ENCODE results near the gene C15orf62.

DNA sequence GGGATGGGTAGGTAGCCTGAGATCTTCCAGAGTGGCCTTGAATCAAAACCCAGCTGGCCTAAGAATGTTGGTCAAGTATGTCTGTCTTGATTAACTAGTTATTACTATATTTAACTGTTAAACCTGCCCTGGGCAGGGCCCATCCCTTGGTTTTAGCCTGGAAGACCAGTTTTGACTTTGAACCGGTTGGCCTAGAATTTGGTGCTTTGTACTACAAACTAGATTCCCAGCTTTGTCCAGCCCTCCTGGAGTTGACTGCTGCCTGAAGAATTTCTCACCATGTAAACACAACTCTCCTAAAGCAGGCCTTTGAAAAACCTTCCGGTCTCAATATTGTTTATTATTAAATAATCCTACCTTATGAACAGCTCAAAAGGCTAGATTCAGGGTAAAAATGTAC, 16.0 kb downstream of the C15orf62 start:
- TF ChIP-seq, protein P1, sequence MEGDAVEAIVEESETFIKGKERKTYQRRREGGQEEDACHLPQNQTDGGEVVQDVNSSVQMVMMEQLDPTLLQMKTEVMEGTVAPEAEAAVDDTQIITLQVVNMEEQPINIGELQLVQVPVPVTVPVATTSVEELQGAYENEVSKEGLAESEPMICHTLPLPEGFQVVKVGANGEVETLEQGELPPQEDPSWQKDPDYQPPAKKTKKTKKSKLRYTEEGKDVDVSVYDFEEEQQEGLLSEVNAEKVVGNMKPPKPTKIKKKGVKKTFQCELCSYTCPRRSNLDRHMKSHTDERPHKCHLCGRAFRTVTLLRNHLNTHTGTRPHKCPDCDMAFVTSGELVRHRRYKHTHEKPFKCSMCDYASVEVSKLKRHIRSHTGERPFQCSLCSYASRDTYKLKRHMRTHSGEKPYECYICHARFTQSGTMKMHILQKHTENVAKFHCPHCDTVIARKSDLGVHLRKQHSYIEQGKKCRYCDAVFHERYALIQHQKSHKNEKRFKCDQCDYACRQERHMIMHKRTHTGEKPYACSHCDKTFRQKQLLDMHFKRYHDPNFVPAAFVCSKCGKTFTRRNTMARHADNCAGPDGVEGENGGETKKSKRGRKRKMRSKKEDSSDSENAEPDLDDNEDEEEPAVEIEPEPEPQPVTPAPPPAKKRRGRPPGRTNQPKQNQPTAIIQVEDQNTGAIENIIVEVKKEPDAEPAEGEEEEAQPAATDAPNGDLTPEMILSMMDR (optimal IDR thresholded peaks at IDR 0.05 in 1 of 3, IDR thresholded peaks at IDR 0.05 in 1 of 3, conservative IDR thresholded peaks at IDR 0.05 in 1 of 3; ENCODE audit: extremely low read depth in 1 of 3, insufficient read depth in 2 of 3, low read length in 3 of 3) = no peak
- no peak for TF ChIP-seq EZH2 (IDR thresholded peaks at IDR 0.05; ENCODE audit: low read length)
